EH (cell line): Measurements from ENCODE around the gene IL6R.

ENCODE experiments used
- DNase-seq: peaks from one replicate; pipeline ENCODE4 v3.0.0-alpha.2; 2015; ENCODE audit warnings: low read depth

The IL6R gene

GRCh38 chr1:154453574-154454352 lies 48.6 kb downstream of the IL6R start:
- peak; percentile 73 for DNase-seq

GRCh38 chr1:154454386-154455120 lies 49.4 kb downstream of the IL6R start:
- no peak for DNase-seq

GRCh38 chr1:154456631-154457030 lies 51.5 kb downstream of the IL6R start:
- no peak for DNase-seq

- peak; percentile 20 for DNase-seq
Measured at GRCh38 chr1:154459080-154459479, 53.9 kb downstream of the IL6R start.

- no peak for DNase-seq
Measured at GRCh38 chr1:154460695-154461260, 55.6 kb downstream of the IL6R start.

GRCh38 chr1:154463512-154463990 lies 58.4 kb downstream of the IL6R start:
- DNase-seq, result peak; percentile 63

- no peak for DNase-seq
Measured at GRCh38 chr1:154465621-154466195, 60.6 kb downstream of the IL6R start.

- DNase-seq, result no peak
Measured at GRCh38 chr1:154466206-154466605, 61.1 kb downstream of the IL6R start.

- DNase-seq, result peak; percentile 15
Measured at GRCh38 chr1:154466921-154467417, 61.8 kb downstream of the IL6R start.

- no peak for DNase-seq
Measured at GRCh38 chr1:154467434-154468102, 62.4 kb downstream of the IL6R start.

- DNase-seq, result no peak
Measured at GRCh38 chr1:154468535-154469250, 63.5 kb downstream of the IL6R start.

- DNase-seq, result no peak
Measured at GRCh38 chr1:154469844-154470560, 64.9 kb downstream of the IL6R start.

- DNase-seq, result no peak
Measured at GRCh38 chr1:154471304-154471703, 66.2 kb downstream of the IL6R start.

- peak; percentile 98 for DNase-seq
Measured at GRCh38 chr1:154474802-154475201, 69.7 kb downstream of the IL6R start.

GRCh38 chr1:154476791-154477190 lies 71.6 kb downstream of the IL6R start:
- DNase-seq, result no peak

GRCh38 chr1:154478013-154478412 lies 72.9 kb downstream of the IL6R start:
- no peak for DNase-seq

GRCh38 chr1:154478639-154479038 lies 73.5 kb downstream of the IL6R start:
- DNase-seq, result peak; percentile 33

GRCh38 chr1:154479764-154480421 lies 74.8 kb downstream of the IL6R start:
- DNase-seq, result peak; percentile 88

- DNase-seq, result no peak
Measured at GRCh38 chr1:154481053-154481452, 75.9 kb downstream of the IL6R start.
